Endothelial cell of umbilical vein (primary cell): ENCODE data around the gene SIGLEC8. TPM values are rescaled to one million over a fixed set of nuclear protein-coding genes. Genes with fewer than 3 reads are reported as not detected.

ENCODE experiments used
- BruUV-seq: library from RNA; stranded (reverse); fragments of 400-500 nt; replicated peaks from 2 replicates; lab custom pipeline; 2021; lab: Mats Ljungman, UMichigan
- CTCF ChIA-PET: fragments of 300-600, 350-600 bp; sonication (Branson Sonifier 250); formaldehyde crosslinking; loops from one replicate; lab custom pipeline; 2021; ENCODE audit warnings: antibody characterized with exemption, inconsistent platforms; lab: Charles Lee
- POLR2A ChIA-PET: fragments of 300-600, 350-600 bp; sonication (Branson Sonifier 250); formaldehyde crosslinking; loops from one replicate; lab custom pipeline; 2021; ENCODE audit warnings: antibody characterized with exemption, inconsistent platforms; lab: Charles Lee
- DNase-seq: peaks from one replicate; pipeline ENCODE4 v3.0.0-alpha.2; 2011; ENCODE audit warnings: low read depth, low spot score
- FAIRE-seq: peaks from 2 replicates; lab custom pipeline; 2011; peaks lifted over from hg19 to GRCh38; lab: Jason Lieb, UNC
- H2AFZ ChIP-seq: 2 replicates; pipeline ENCODE4 v1.6.0; 2012; ENCODE audit warnings: low read depth, low read length, control low read depth, inconsistent platforms
- H3K27ac ChIP-seq: 2 replicates; pipeline ENCODE4 v1.5.1; 2011; ENCODE audit warnings: low read depth, mild to moderate bottlenecking, control low read depth, low read length, moderate library complexity; ENCODE audit not compliant: insufficient read depth
- H3K27me3 ChIP-seq, 2 experiments: 2 replicates each; pipeline versions ENCODE4 v1.6.0 to v1.6.1; 2011; ENCODE audit warnings: low read length in 2 of 2, mixed read lengths in 1 of 2; ENCODE audit not compliant: control insufficient read depth in 2 of 2, insufficient read depth in 2 of 2
- H3K36me3 ChIP-seq, 2 experiments: 2 replicates in 1 of 2; 3 replicates in 1 of 2; pipeline ENCODE4 v1.5.1; 2011; ENCODE audit warnings: low read length in 2 of 2, mild to moderate bottlenecking in 1 of 2, moderate library complexity in 1 of 2; ENCODE audit not compliant: control insufficient read depth in 2 of 2, insufficient read depth in 2 of 2; ENCODE audit errors: extremely low read depth in 1 of 2
- H3K4me1 ChIP-seq: 3 replicates; pipeline ENCODE4 v1.5.1; 2011; ENCODE audit warnings: mild to moderate bottlenecking, low read length; ENCODE audit not compliant: control insufficient read depth, insufficient read depth; ENCODE audit errors: extremely low read depth
- H3K4me2 ChIP-seq: 2 replicates; pipeline ENCODE4 v1.6.1; 2011; ENCODE audit warnings: low read length, control low read depth, mixed read lengths; ENCODE audit not compliant: insufficient read depth
- H3K4me3 ChIP-seq, 3 experiments: fragments of 200-600 bp in 1 of 3; sonication (generic), shearing (Covaris generic) in 1 of 3; replicated peaks in 1 of 3; 2 replicates each; pipeline ENCODE4 v1.5.1; 2011 to 2016; ENCODE audit warnings: control low read depth in 3 of 3, low read length in 3 of 3, mild to moderate bottlenecking in 2 of 3, inconsistent platforms in 1 of 3, low read depth in 1 of 3, moderate library complexity in 1 of 3; ENCODE audit not compliant: insufficient read depth in 1 of 3
- H3K79me2 ChIP-seq: 2 replicates; pipeline ENCODE4 v1.6.0; 2012; ENCODE audit warnings: low read length, inconsistent platforms; ENCODE audit not compliant: control insufficient read depth, insufficient read depth
- H3K9ac ChIP-seq: replicated peaks from 2 replicates; pipeline ENCODE3; 2011; ENCODE audit warnings: low read length, control low read depth; ENCODE audit not compliant: insufficient read depth; ENCODE audit errors: extremely low read depth
- H3K9me1 ChIP-seq: replicated peaks from 3 replicates; pipeline ENCODE4 v1.6.0; 2011; ENCODE audit warnings: mild to moderate bottlenecking, low read length; ENCODE audit not compliant: control insufficient read depth, insufficient read depth; ENCODE audit errors: extremely low read depth
- H3K9me3 ChIP-seq: replicated peaks from 2 replicates; pipeline ENCODE4 v1.5.1; 2012; ENCODE audit warnings: low read length, inconsistent platforms; ENCODE audit not compliant: control insufficient read depth, insufficient read depth
- H4K20me1 ChIP-seq: replicated peaks from 2 replicates; pipeline ENCODE3; 2011; ENCODE audit warnings: mild to moderate bottlenecking, low read length; ENCODE audit not compliant: control insufficient read depth, insufficient read depth; ENCODE audit errors: extremely low read depth
- EZH2 ChIP-seq: IDR thresholded peaks from 2 replicates; pipeline ENCODE4 v1.6.1; 2012; ENCODE audit warnings: borderline replicate concordance, low read depth, mild to moderate bottlenecking, moderate library complexity, low read length, inconsistent platforms; ENCODE audit not compliant: severe bottlenecking
- FOS ChIP-seq: IDR thresholded peaks from 2 replicates; pipeline ENCODE4 v1.6.1; 2011; ENCODE audit warnings: mild to moderate bottlenecking, low read length, moderate library complexity, borderline replicate concordance; ENCODE audit not compliant: insufficient read depth
- GATA2 ChIP-seq: IDR thresholded peaks from 2 replicates; pipeline ENCODE4 v1.7.0; 2011; ENCODE audit warnings: low read depth, mild to moderate bottlenecking, moderate library complexity, mixed read lengths, low read length; ENCODE audit not compliant: insufficient read length, insufficient read depth
- JUN ChIP-seq: IDR thresholded peaks from 2 replicates; pipeline ENCODE4 v1.6.1; 2011; ENCODE audit warnings: borderline replicate concordance, low read depth; ENCODE audit not compliant: insufficient read length, insufficient read depth
- MYC ChIP-seq: IDR thresholded peaks from one replicate; pipeline ENCODE4 v1.6.1; 2011; ENCODE audit warnings: mild to moderate bottlenecking, low read depth, low read length
- POLR2A ChIP-seq: IDR thresholded peaks from 2 replicates; pipeline ENCODE4 v1.6.1; 2012; ENCODE audit warnings: low read depth, mild to moderate bottlenecking, control low read depth, low read length
- POLR2AphosphoS5 ChIP-seq: IDR thresholded peaks from 2 replicates; pipeline ENCODE4 v1.6.1; 2012; ENCODE audit warnings: low read depth, mild to moderate bottlenecking, control low read depth, low read length, moderate library complexity; ENCODE audit not compliant: insufficient read depth
- dilution Hi-C: fragments of 300-500 bp; cut with MboI; formaldehyde crosslinking; loops from one replicate; pipeline ENCODE4 v1.15.0; 2019; ENCODE audit warnings: low sequenced_read_pairs; ENCODE audit not compliant: extremely low pct_ligation_motif_present
- intact Hi-C: fragments of 100-400 bp; cut with micrococcal nuclease; formaldehyde crosslinking; loops from one replicate; pipeline ENCODE4 v1.10.0; 2022
- polyA plus RNA-seq, 4 experiments: library from polyadenylated mRNA; depleted of rRNA in 3 of 4; stranded (reverse) in 3 of 4; unstranded in 1 of 4; fragments of >200 nt; gene quantifications; 2 replicates each; pipeline versions ENCODE4 v1.2.1 to v1.2.3, GENCODE V29; 2011 to 2012; ENCODE audit warnings: missing spikeins in 1 of 4
- total RNA-seq: library from RNA; stranded (reverse); gene quantifications from 2 replicates; pipeline ENCODE4 v1.2.3, GENCODE V29; 2021
- TF ChIP-seq, protein P1 (sequence below), 2 donors: IDR thresholded peaks; 1 replicate in 1 of 2; 2 replicates in 1 of 2; pipeline ENCODE4 v1.5.1; 2011; ENCODE audit warnings: low read length in 2 of 2, mild to moderate bottlenecking in 2 of 2, moderate library complexity in 2 of 2, control low read depth in 1 of 2, inconsistent platforms in 1 of 2, low read depth in 1 of 2; ENCODE audit not compliant: insufficient read depth in 1 of 2; ENCODE audit errors: extremely low read depth in 1 of 2
- TF ChIP-seq, protein P2 (sequence below): IDR thresholded peaks from 2 replicates; pipeline ENCODE4 v1.6.1; 2011; ENCODE audit not compliant: insufficient read depth, insufficient read length

SIGLEC8 gene
- total and polyA plus RNA-seq, 2 donors (not counting 3 experiments of a cell fraction or from before 2014, with no cell fraction given) = not detected

DNA sequence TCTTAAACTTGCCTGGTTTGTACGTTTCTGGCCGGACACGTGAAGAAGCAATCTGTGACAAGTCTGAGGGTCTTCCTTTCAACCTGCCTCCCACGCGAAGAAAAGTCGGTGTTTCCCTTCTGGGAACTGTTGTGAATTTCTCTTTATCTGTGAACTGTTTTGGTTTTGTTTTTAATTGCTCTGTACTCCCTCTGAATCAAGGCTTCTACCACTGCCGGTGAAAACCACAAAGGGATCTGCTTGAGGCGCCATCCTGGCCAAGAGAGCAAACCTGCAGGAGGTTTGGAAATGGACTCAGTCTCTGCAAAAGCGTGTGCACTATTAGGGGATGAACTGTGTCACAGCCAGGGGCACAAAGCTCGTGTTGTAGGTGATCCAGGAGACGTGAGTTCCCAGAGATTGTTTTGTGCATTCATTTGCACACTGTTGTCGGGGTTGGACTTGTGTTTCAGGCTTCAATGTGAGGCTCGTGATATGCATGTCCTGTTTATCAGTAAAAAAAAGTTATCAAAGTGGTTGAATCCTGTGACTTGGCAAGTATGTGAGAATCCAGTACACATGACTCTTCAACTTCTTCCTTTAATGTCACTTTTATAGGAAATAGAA is 9.7 kb downstream of the SIGLEC8 start:
- Histone ChIP-seq H2AFZ (no peak overlapping the region), H3K9me1 (no peaks in the 10 kb centered on the region), H3K9me3 (no peaks in the 10 kb centered on the region), H3K4me3 (no peak overlapping the region), H3K27ac (no peak overlapping the region), H3K79me2 (no peaks in the 10 kb centered on the region), H4K20me1 (no peaks in the 10 kb centered on the region), H3K4me1 (no peaks in the 10 kb centered on the region), H3K9ac (no peak overlapping the region), H3K4me2 (no peak overlapping the region), H3K36me3 (no peaks in the 10 kb centered on the region), H3K27me3 (no peaks in the 10 kb centered on the region)
- DNase-seq = no peak
- TF ChIP-seq FOS = no peak
- TF ChIP-seq POLR2AphosphoS5 = no peak
- TF ChIP-seq MYC = no peak
- TF ChIP-seq, protein P1, sequence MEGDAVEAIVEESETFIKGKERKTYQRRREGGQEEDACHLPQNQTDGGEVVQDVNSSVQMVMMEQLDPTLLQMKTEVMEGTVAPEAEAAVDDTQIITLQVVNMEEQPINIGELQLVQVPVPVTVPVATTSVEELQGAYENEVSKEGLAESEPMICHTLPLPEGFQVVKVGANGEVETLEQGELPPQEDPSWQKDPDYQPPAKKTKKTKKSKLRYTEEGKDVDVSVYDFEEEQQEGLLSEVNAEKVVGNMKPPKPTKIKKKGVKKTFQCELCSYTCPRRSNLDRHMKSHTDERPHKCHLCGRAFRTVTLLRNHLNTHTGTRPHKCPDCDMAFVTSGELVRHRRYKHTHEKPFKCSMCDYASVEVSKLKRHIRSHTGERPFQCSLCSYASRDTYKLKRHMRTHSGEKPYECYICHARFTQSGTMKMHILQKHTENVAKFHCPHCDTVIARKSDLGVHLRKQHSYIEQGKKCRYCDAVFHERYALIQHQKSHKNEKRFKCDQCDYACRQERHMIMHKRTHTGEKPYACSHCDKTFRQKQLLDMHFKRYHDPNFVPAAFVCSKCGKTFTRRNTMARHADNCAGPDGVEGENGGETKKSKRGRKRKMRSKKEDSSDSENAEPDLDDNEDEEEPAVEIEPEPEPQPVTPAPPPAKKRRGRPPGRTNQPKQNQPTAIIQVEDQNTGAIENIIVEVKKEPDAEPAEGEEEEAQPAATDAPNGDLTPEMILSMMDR (IDR thresholded peaks at IDR 0.05; ENCODE audit: extremely low read depth in 1 of 2, insufficient read depth in 1 of 2, low read depth in 1 of 2, low read length in 2 of 2) = no peak
- no peak for TF ChIP-seq EZH2
- TF ChIP-seq GATA2 = no peak
- TF ChIP-seq POLR2A = no peak
- no peak for TF ChIP-seq JUN
- TF ChIP-seq, protein P2, sequence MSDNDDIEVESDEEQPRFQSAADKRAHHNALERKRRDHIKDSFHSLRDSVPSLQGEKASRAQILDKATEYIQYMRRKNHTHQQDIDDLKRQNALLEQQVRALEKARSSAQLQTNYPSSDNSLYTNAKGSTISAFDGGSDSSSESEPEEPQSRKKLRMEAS = no peak
- no TSS peak for BruUV-seq
- ChIA-PET POLR2A (no interaction called here), CTCF (interaction anchor here (1.1 kb wide), 1 partner anchor 208 kb away, joined by 3 read pairs; no protein-coding TSS in a partner anchor)
- no peak for FAIRE-seq
- intact Hi-C loops (no loop called here), dilution Hi-C loops (no loop called here)
